ENCODE data around the gene YIPF5.

The YIPF5 gene

DNA sequence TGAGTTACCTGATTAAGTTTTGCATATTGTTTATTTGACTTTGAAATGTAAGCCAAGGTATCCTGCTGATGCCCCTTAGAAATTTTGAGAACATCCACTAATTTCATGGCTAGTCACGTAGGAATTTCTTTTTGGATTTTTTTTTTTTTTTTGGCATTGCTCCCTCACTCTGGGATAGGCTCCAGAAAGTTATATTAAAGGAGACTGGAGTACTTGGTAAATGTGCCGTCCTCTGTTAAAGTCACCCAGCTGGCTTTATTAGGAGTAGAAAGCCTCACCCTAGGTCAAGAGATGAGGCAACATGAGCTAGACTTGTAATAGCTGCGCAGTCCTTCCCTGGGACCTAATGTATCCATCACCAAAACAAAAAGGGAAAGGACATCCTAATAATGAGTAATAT, 3.3 kb upstream of the YIPF5 start:
- no peak for DNase-seq

DNA sequence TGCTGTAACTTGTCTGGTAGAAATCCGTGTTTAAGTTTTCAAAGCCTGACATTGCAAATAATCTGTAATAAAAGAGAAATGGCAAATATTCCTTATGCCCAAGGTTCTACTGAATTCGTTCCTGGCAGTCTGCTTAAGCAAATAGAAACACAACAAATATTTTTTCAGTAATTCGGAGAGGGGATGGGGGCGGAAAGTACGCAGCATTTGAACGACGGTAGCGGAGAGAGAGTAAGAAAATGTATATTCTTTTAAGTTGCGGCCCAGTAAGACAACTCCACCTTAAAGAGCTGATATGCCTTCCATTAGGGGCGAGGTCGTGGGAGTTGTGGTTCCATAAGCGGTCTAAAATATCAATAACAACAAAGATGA, 569 bp downstream of the YIPF5 start:
- DNase-seq, result no peak

DNA sequence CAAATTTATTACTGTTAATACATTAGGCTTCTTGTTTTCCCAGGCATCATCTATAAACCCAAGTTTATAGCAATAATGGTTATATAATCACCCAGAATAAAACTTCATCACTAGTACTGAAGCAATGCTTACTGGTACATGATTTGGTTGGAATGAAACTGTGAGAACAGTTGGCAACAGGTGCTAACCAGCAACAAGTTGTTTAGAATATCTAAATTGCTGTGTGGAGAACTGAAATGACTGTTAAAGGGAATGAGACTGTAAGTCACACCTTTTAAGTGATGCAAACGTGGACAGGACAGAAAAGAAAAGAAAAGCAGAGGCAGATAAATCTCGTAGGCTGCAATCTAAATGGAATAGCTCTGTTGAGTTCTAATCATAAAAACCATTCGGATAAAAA, 2.5 kb downstream of the YIPF5 start:
- no peak for DNase-seq

DNA sequence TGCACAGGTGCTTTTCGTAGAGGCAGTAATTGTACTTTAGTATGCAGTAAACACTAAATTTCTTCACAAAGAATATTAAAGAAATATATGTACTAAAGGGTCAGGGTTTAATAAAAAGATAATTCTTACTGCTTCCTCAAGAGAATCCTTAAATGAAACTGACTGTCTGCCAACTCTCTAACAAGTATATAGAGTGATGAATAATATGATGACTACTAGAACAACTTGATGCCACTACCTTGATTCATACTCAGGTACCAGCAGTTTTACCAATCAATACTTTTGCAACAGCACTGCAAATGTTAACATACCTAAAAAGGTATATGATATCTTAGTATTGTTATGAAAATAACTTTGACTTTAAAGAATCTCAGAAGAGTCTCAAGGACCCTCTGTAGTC, 3.8 kb downstream of the YIPF5 start:
- no peak for DNase-seq

GRCh38 chr5:144162686-144163085, 7.8 kb downstream of the YIPF5 start:
- DNase-seq, result no peak

DNA sequence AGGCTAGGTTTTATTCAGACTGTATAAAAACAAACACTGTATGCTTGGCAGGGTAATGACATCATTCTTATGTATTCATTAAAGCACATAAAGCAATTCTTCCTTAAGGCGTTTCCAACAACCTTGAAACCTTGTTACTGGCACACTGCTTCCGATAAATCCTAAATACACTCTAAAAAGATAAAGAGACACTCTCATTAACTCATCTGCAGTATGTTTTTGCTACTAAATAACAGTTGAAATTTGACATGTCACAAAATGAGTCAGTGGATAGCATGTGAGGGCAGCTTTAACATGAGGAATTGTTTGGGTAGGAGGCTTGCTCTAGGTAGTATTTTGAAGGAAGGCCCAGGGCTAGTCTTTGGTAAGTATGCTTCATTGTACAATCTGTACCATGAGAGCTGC, 13.7 kb downstream of the YIPF5 start:
- DNase-seq, result no peak

- DNase-seq, result no peak
Observed at GRCh38 chr5:144151026-144151425, 19.4 kb downstream of the YIPF5 start.

GRCh38 chr5:144144956-144145751, 25.3 kb downstream of the YIPF5 start:
- no peak for DNase-seq

GRCh38 chr5:144143625-144144024, 26.8 kb downstream of the YIPF5 start:
- DNase-seq, result no peak

DNA sequence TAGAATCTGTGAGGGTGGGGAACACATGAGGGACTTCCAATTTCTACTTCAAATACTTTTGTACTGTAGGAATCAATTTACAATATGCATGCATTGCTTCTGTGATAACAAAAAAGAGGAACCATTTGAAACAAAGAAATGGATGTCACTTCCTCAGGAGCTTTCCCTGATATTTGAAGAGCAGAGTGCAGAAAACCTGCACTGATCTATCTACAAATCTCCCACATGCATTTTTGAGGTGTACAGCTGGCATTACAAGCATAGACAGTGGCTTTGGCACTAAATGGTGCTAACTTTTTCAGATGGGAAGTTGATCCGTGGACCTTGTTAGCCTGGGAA, 27.7 kb downstream of the YIPF5 start:
- no peak for DNase-seq

DNA sequence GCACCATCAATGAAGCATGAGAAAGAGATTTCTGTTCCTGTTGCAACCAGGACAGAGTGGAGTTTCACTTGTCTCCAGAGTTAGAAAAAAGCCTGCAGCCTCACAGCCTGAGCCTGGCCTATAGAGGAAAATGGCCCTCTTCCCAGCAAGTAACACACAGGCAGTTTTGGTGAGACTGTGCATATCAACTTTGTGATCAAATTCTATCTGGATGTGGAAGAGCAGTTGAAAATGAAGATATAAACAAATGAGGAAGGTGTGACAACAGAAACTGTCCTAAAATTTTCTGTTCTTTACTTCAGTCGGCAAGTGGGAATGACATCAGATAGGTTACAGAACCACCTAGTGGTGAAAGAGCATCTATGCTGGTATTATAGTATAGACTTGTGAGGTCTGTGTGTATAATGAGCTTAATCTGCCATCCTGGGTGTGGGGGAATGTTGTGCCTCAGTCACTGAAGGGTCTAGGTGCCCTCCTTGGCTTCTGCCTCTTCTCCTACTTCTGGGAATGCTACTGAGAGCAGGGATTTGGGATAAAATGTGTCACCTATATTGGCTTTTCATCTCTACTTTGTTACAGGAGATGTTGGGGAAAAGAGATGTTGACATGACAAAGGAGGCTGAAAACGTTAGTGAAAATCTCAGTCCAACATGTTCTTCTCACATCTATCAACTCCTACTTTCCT, 28.2 kb downstream of the YIPF5 start:
- DNase-seq, result no peak

DNA sequence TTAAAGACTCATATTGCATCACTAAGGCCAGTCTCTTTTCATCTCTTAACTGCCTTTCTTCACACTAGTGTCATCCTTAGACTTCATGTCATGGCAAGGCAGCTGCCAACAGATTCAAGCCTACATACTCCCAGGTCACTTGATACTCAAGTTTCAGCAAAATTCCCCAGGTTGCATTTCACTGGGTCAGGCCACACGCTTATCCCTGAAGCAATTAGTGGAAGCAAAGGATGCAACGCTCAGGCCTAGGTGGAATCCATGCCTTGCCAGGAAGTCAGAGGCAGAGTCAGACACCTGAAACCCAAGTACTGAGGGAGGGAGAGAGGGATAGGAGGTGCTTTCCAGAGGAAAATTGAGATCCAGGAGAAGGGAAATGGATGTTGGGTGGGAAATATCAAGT, 28.9 kb downstream of the YIPF5 start:
- no peak for DNase-seq

- DNase-seq, result no peak
Observed at GRCh38 chr5:144139586-144139985, 30.9 kb downstream of the YIPF5 start.

- no peak for DNase-seq
Observed at GRCh38 chr5:144135113-144135762, 35.2 kb downstream of the YIPF5 start.

GRCh38 chr5:144134194-144134826, 36.1 kb downstream of the YIPF5 start:
- no peak for DNase-seq

DNA sequence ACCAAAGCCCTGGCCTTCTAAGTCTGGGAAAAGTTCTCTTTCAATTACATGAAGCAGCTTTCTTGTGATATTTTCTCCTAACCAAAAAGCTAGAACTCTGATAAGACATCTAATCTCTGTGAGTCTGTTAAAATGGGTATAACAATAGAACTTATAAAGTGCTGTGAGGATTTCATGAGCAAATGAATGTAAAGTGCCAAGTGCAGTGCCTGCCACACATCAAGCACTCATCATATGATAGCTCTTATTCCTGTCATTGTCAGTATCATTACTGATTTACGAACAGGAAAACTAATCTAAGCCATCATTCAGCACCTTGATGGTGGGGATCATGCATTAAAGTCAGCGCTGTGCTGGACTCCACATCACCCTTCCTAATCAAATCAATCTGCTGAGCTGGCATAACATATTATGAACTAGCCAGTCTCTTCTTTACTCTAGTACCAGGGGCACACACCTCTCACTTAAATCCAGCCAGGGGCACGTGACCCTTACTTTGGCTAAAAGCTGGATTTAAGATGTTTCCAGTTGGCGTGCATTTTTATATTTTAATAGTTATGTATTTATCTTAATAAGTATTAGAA, 37.3 kb downstream of the YIPF5 start:
- DNase-seq, result no peak

- no peak for DNase-seq
Observed at GRCh38 chr5:144131261-144131660, 39.2 kb downstream of the YIPF5 start.

DNA sequence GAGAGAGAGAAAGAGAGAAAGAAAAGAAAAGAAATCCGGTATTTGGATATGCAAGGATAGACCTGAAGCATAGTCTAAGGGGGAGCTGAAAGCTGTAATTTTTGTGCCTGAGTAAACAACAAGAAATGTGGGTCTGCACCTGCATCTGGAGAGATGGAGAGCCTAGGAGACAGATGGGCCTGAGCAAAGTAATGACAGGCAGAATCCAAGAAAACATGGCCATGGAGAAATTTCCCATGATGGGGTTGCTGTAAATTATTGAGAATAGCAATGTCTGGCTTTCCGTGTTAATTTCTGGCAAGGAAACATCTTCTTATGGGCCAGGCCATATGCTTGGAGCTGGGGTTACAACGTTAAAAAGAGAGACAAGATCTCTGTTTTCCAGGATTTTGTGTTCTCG, 40.2 kb downstream of the YIPF5 start:
- no peak for DNase-seq

DNA sequence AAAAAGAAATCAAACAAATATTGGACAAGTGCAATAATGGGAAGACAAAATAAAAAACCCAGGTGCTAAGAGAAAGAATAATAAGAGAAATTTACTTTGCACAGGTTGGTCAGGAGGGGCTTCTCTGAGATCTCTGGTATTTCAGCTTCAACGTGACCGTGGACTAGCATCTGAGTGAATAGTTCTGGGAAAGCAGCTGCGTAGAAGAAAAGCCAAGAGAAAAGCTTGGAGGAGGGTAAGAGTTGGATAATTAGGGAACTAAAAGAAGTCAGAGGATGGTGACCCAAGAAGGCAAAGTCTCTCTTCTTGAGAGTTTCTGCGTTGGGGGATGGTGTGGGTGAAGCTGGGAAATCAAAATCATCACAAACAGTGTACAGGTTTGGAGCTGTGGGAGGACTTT, 41.6 kb downstream of the YIPF5 start:
- DNase-seq, result no peak

- DNase-seq, result no peak
Observed at GRCh38 chr5:144126707-144127106, 43.8 kb downstream of the YIPF5 start.

- no peak for DNase-seq
Observed at GRCh38 chr5:144125163-144125726, 45.2 kb downstream of the YIPF5 start.

- DNase-seq, result no peak
Observed at GRCh38 chr5:144122641-144123040, 47.8 kb downstream of the YIPF5 start.

DNA sequence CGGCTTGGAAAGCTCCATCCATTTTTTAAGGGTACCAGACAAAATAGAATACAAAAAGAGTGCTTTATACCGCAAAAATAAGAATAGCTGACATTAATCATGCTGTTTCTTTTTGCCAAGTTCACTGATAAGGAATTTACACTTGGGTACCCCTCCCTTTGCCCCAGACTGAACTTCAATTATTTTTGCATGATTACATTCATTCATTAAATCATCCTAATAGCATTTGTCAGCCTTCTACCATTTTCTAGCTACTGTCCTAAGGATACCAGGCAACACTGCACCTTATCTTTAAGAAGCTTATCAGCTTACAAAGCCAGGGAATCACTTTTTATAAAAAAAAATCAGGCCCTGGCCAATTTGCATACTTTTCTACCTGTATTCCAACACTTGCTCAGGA, 48.4 kb downstream of the YIPF5 start:
- no peak for DNase-seq
